PC-3 (cell line): ENCODE data around the gene TRMU. TPM values are rescaled to one million over a fixed set of nuclear protein-coding genes. Genes with fewer than 3 reads are reported as not detected.
"Not testable (repeated sequence)": the region's sequence is repeated elsewhere in the genome, so short reads cannot be mapped to it uniquely, and the experiment has no call there.

Experiments used
- ATAC-seq: fragments of 200-7000 bp; cut with Tn5 transposase; 2 replicates; pipeline ENCODE4 v1.9.1; 2020; ENCODE audit warnings: mild to moderate bottlenecking, moderate library complexity
- BruUV-seq: library from RNA; stranded (reverse); fragments of 400-500 nt; replicated peaks from 2 replicates; lab custom pipeline; 2021; lab: Mats Ljungman, UMichigan
- CTCF ChIA-PET: fragments of 300-600 bp; sonication (Branson Sonifier 250); formaldehyde crosslinking; loops from one replicate; lab custom pipeline; 2022; ENCODE audit warnings: antibody characterized with exemption; lab: Charles Lee
- POLR2A ChIA-PET: fragments of 300-600 bp; sonication (Branson Sonifier 250); formaldehyde crosslinking; loops from one replicate; lab custom pipeline; 2022; ENCODE audit warnings: antibody characterized with exemption; ENCODE audit not compliant: unreplicated experiment; lab: Charles Lee
- DNase-seq: peaks from one replicate; pipeline ENCODE4 v3.0.0-alpha.2; 2015
- H2AFZ ChIP-seq: fragments of 300-600 bp; sonication (generic); 2 replicates; pipeline ENCODE4 v1.6.0; 2016; ENCODE audit warnings: antibody characterized with exemption, low read length
- H3F3A ChIP-seq: fragments of 300-600 bp; sonication (generic); one replicate; pipeline ENCODE4 v1.6.0; 2017; ENCODE audit warnings: antibody characterized with exemption, low read length, control low read depth, mild to moderate bottlenecking; ENCODE audit not compliant: unreplicated experiment
- H3K27ac ChIP-seq: fragments of 300-600 bp; sonication (generic); 2 replicates; pipeline ENCODE4 v1.5.1; 2016; ENCODE audit warnings: mild to moderate bottlenecking, low read length
- H3K27me3 ChIP-seq: fragments of 300-600 bp; sonication (generic); 2 replicates; pipeline ENCODE4 v1.6.1; 2016; ENCODE audit warnings: low read length, mixed read lengths
- H3K36me3 ChIP-seq: fragments of 300-600 bp; sonication (generic); 2 replicates; pipeline ENCODE4 v1.6.1; 2016; ENCODE audit warnings: low read depth, mixed run types, low read length, mixed read lengths
- H3K4me1 ChIP-seq: fragments of 300-600 bp; sonication (generic); 2 replicates; pipeline ENCODE4 v1.5.1; 2016; ENCODE audit warnings: low read length; ENCODE audit not compliant: insufficient read depth
- H3K4me2 ChIP-seq: fragments of 300-600 bp; sonication (generic); 2 replicates; pipeline ENCODE4 v1.6.0; 2016; ENCODE audit warnings: low read length
- H3K4me3 ChIP-seq: fragments of 300-600 bp; sonication (generic); 2 replicates; pipeline ENCODE4 v1.5.1; 2016; ENCODE audit warnings: mild to moderate bottlenecking, low read length, mixed read lengths
- H3K79me2 ChIP-seq: fragments of 300-600 bp; sonication (generic); 2 replicates; pipeline ENCODE4 v1.6.1; 2017; ENCODE audit warnings: low read length, mixed read lengths
- H3K9ac ChIP-seq: fragments of 300-600 bp; sonication (generic); 2 replicates; pipeline ENCODE4 v1.6.0; 2016; ENCODE audit warnings: mild to moderate bottlenecking, low read length
- H3K9me2 ChIP-seq: fragments of 300-600 bp; sonication (generic); replicated peaks from 2 replicates; pipeline ENCODE4 v1.6.1; 2016; ENCODE audit warnings: mixed run types, low read length, mixed read lengths
- H3K9me3 ChIP-seq: fragments of 300-600 bp; sonication (generic); 2 replicates; pipeline ENCODE4 v1.6.1; 2016; ENCODE audit warnings: low read length, mixed read lengths
- H4K20me1 ChIP-seq: fragments of 300-600 bp; sonication (generic); 2 replicates; pipeline ENCODE4 v1.6.1; 2016; ENCODE audit warnings: low read length, mixed read lengths
- EZH2 ChIP-seq: fragments of 300-600 bp; sonication (generic); IDR thresholded peaks from one replicate; pipeline ENCODE4 v1.6.1; 2017; ENCODE audit warnings: antibody characterized with exemption, mild to moderate bottlenecking, low read length; ENCODE audit not compliant: unreplicated experiment
- EZH2phosphoT487 ChIP-seq: fragments of 300-600 bp; sonication (generic); IDR thresholded peaks from 2 replicates; pipeline ENCODE4 v1.6.1; 2018; ENCODE audit warnings: mild to moderate bottlenecking, antibody characterized with exemption, low read length, borderline replicate concordance
- intact Hi-C: fragments of 100-400 bp; cut with micrococcal nuclease; formaldehyde crosslinking; loops from 2 replicates; pipeline ENCODE4 v1.9.0; 2023
- total RNA-seq: library from RNA; depleted of rRNA; stranded (reverse); fragments of >200 nt; gene quantifications from 2 replicates; pipeline ENCODE4 v1.2.3, GENCODE V29; 2014
- TF ChIP-seq, protein P1 (sequence below): fragments of 300-600 bp; sonication (generic); conservative IDR thresholded peaks from 2 replicates; pipeline ENCODE4 v1.5.1; 2017; ENCODE audit warnings: antibody characterized with exemption, low read depth, mild to moderate bottlenecking, low read length

TRMU gene
- total RNA-seq, 1 experiment from 2014 or later, result 63.5 TPM

DNA sequence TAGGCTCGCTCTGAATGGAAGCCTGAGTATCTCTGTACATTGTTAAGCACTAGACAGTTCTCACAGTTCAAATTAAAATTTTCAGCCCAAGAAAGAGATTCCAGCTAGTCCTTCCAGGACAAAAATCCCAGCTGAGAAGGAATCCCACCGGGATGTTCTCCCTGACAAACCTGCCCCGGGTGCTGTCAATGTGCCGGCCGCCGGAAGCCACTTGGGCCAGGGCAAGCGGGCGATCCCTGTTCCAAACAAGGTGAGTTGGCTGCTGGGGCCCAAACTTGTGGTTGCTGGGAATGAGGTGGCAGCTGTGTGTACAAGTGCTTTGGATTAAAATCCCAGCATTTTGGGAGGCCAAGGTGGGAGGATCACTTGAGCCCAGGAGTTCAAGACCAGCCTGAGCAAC, 23.5 kb upstream of the TRMU start:
- Histone ChIP-seq H3K27me3 (no peaks in the 10 kb centered on the region), H3F3A (no peaks in the 10 kb centered on the region), H2AFZ (no peak overlapping the region), H3K4me1 (no peaks in the 10 kb centered on the region), H3K9ac (no peak overlapping the region), H3K27ac (no peak overlapping the region), H4K20me1 (no peaks in the 10 kb centered on the region), H3K4me3 (no peak overlapping the region), H3K79me2 (peaks cover 22% of the 10 kb centered on the region), H3K4me2 (no peak overlapping the region), H3K36me3 (peaks cover 31% of the 10 kb centered on the region), H3K9me3 (no peaks in the 10 kb centered on the region), H3K9me2 (no peaks in the 10 kb centered on the region)
- DNase-seq (no peak), ATAC-seq (no peak)
- ChIA-PET CTCF (no interaction called here), POLR2A (no interaction called here)
- TF ChIP-seq, protein P1, sequence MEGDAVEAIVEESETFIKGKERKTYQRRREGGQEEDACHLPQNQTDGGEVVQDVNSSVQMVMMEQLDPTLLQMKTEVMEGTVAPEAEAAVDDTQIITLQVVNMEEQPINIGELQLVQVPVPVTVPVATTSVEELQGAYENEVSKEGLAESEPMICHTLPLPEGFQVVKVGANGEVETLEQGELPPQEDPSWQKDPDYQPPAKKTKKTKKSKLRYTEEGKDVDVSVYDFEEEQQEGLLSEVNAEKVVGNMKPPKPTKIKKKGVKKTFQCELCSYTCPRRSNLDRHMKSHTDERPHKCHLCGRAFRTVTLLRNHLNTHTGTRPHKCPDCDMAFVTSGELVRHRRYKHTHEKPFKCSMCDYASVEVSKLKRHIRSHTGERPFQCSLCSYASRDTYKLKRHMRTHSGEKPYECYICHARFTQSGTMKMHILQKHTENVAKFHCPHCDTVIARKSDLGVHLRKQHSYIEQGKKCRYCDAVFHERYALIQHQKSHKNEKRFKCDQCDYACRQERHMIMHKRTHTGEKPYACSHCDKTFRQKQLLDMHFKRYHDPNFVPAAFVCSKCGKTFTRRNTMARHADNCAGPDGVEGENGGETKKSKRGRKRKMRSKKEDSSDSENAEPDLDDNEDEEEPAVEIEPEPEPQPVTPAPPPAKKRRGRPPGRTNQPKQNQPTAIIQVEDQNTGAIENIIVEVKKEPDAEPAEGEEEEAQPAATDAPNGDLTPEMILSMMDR, result no peak
- TF ChIP-seq EZH2phosphoT487 (no peak), EZH2 (no peak)
- intact Hi-C loops, result loop anchor here (10.0 kb wide), 1 partner anchor 317 kb away; no protein-coding TSS in a partner anchor
- BruUV-seq, result no TSS peak

- H3K27me3 ChIP-seq, H3F3A ChIP-seq, ATAC-seq, H3K4me2 ChIP-seq, BruUV-seq, H3K9me3 ChIP-seq, H3K9me2 ChIP-seq, H3K4me1 ChIP-seq, H4K20me1 ChIP-seq, POLR2A ChIA-PET, H3K4me3 ChIP-seq, H3K9ac ChIP-seq, H3K27ac ChIP-seq, DNase-seq, CTCF ChIA-PET, H2AFZ ChIP-seq: not testable (repeated sequence)
- H3K36me3 ChIP-seq, result peaks cover 38% of the 10 kb centered on the region
- H3K79me2 ChIP-seq, result peaks cover 14% of the 10 kb centered on the region; the same call in 1 of the 2 replicates
- intact Hi-C loops, result loop anchor here (10.0 kb wide), 1 partner anchor 318 kb away; no protein-coding TSS in a partner anchor
Measured at GRCh38 chr22:46312848-46313247, 22.7 kb upstream of the TRMU start.

- no peaks in the 10 kb centered on the region for H3K9me2 ChIP-seq
- intact Hi-C loops, result loop anchor here (10.0 kb wide), 1 partner anchor 321 kb away; no protein-coding TSS in a partner anchor
- H3F3A ChIP-seq, result no peaks in the 10 kb centered on the region
- no peaks in the 10 kb centered on the region for H3K9me3 ChIP-seq
- no peak overlapping the region for H3K9ac ChIP-seq
- no peak overlapping the region for H3K27ac ChIP-seq
- ChIA-PET CTCF (interaction anchor here (0.6 kb wide), 1 partner anchor 320 kb away, joined by 3 read pairs; no protein-coding TSS in a partner anchor), POLR2A (no interaction called here)
- no peaks in the 10 kb centered on the region for H3K4me1 ChIP-seq
- BruUV-seq, result no TSS peak
- H2AFZ ChIP-seq, result no peak overlapping the region
- H3K79me2 ChIP-seq, result 0 out of 2 replicates have a peak, but pooled peaks cover 4% of the 10 kb centered on the region
- no peak overlapping the region for H3K4me3 ChIP-seq
- H3K27me3 ChIP-seq, result no peaks in the 10 kb centered on the region
- TF ChIP-seq EZH2phosphoT487 (no peak), EZH2 (no peak)
- TF ChIP-seq, protein P1, result no peak
- H3K36me3 ChIP-seq, result peaks cover 25% of the 10 kb centered on the region
- ATAC-seq, result no peak
- no peaks in the 10 kb centered on the region for H4K20me1 ChIP-seq
- H3K4me2 ChIP-seq, result no peak overlapping the region
- DNase-seq, result no peak
Measured at GRCh38 chr22:46315976-46316375, 19.5 kb upstream of the TRMU start.
